ENCODE data around the gene DLL1.

DLL1 gene

GRCh38 chr6:170248111-170248805 lies 42.6 kb downstream of the DLL1 start:
- Histone ChIP-seq H3K4me3 (ENCODE audit: low read depth, low read length) (no peak overlapping the region), H3K79me1 (ENCODE audit: low read length) (no peaks in the 10 kb centered on the region), H3K14ac (ENCODE audit: low read length) (no peak overlapping the region), H4K8ac (ENCODE audit: low read depth, low read length) (no peak overlapping the region), H2BK5ac (ENCODE audit: low read depth, low read length, poor library complexity) (no peak overlapping the region), H4K91ac (ENCODE audit: low read depth, low read length) (no peak overlapping the region), H3K27me3 (ENCODE audit: insufficient read depth, low read length) (no peaks in the 10 kb centered on the region), H3K9ac (ENCODE audit: low read length) (no peak overlapping the region), H3K18ac (ENCODE audit: low read length) (no peak overlapping the region), H2BK12ac (ENCODE audit: low read length) (no peak overlapping the region), H3K23ac (ENCODE audit: low read length) (no peak overlapping the region), H2AFZ (ENCODE audit: insufficient read depth, low read length, poor library complexity) (no peak overlapping the region), H3K4ac (ENCODE audit: low read depth, low read length) (no peak overlapping the region), H2AK5ac (ENCODE audit: low read length) (no peak overlapping the region), H2BK120ac (ENCODE audit: insufficient read depth, low read length, poor library complexity) (no peak overlapping the region), H4K12ac (ENCODE audit: low read depth, low read length) (no peak overlapping the region), H3K4me1 (ENCODE audit: control insufficient read depth in 1 of 2, insufficient read depth in 2 of 2, low read length in 2 of 2) (peaks cover 0 to 2% of the 10 kb centered on the region in 2 experiments), H3K4me2 (ENCODE audit: low read length) (no peak overlapping the region), H3K79me2 (ENCODE audit: control insufficient read depth, insufficient read depth, low read length, poor library complexity) (no peaks in the 10 kb centered on the region), H3K36me3 (ENCODE audit: control insufficient read depth in 1 of 2, insufficient read depth in 2 of 2, low read length in 2 of 2) (no peaks in the 10 kb centered on the region), H3K9me3 (ENCODE audit: insufficient read depth, low read depth, low read length) (peaks cover 1% of the 10 kb centered on the region), H3K27ac (ENCODE audit: low read depth, low read length) (no peak overlapping the region)
- no peak for DNase-seq
- no CpG with 5 or more reads among the region's 34 CpGs for WGBS (ENCODE audit: extremely low coverage, insufficient coverage, insufficient read length)

GRCh38 chr6:170247178-170247701 lies 43.6 kb downstream of the DLL1 start:
- H3K4ac ChIP-seq (ENCODE audit: low read depth, low read length), result no peak overlapping the region
- no peak overlapping the region for H3K23ac ChIP-seq (ENCODE audit: low read length)
- H3K79me1 ChIP-seq (ENCODE audit: low read length), result no peaks in the 10 kb centered on the region
- H4K8ac ChIP-seq (ENCODE audit: low read depth, low read length), result no peak overlapping the region
- no peak overlapping the region for H3K18ac ChIP-seq (ENCODE audit: low read length)
- H3K14ac ChIP-seq (ENCODE audit: low read length), result peak overlapping the region; percentile 34
- no peak overlapping the region for H2AFZ ChIP-seq (ENCODE audit: insufficient read depth, low read length, poor library complexity)
- no peak overlapping the region for H3K4me2 ChIP-seq (ENCODE audit: low read length)
- H4K12ac ChIP-seq (ENCODE audit: low read depth, low read length), result no peak overlapping the region
- no peaks in the 10 kb centered on the region for H3K27me3 ChIP-seq (ENCODE audit: insufficient read depth, low read length)
- no peak for DNase-seq
- H3K9ac ChIP-seq (ENCODE audit: low read length), result no peak overlapping the region
- no peak overlapping the region for H2BK120ac ChIP-seq (ENCODE audit: insufficient read depth, low read length, poor library complexity)
- no peak overlapping the region for H2AK5ac ChIP-seq (ENCODE audit: low read length)
- no peaks in the 10 kb centered on the region for H3K36me3 ChIP-seq (ENCODE audit: control insufficient read depth in 1 of 2, insufficient read depth in 2 of 2, low read length in 2 of 2)
- no peak overlapping the region for H2BK12ac ChIP-seq (ENCODE audit: low read length)
- H3K9me3 ChIP-seq (ENCODE audit: insufficient read depth, low read depth, low read length), result peaks cover 1% of the 10 kb centered on the region
- H4K91ac ChIP-seq (ENCODE audit: low read depth, low read length), result no peak overlapping the region
- H2BK5ac ChIP-seq (ENCODE audit: low read depth, low read length, poor library complexity), result no peak overlapping the region
- H3K27ac ChIP-seq (ENCODE audit: low read depth, low read length), result no peak overlapping the region
- H3K4me1 ChIP-seq (ENCODE audit: control insufficient read depth in 1 of 2, insufficient read depth in 2 of 2, low read length in 2 of 2), result peaks cover 0 to 2% of the 10 kb centered on the region in 2 experiments
- no CpG with 5 or more reads among the region's 22 CpGs for WGBS (ENCODE audit: extremely low coverage, insufficient coverage, insufficient read length)
- no peak overlapping the region for H3K4me3 ChIP-seq (ENCODE audit: low read depth, low read length)
- no peaks in the 10 kb centered on the region for H3K79me2 ChIP-seq (ENCODE audit: control insufficient read depth, insufficient read depth, low read length, poor library complexity)

GRCh38 chr6:170245475-170245992 lies 45.3 kb downstream of the DLL1 start:
- no peak overlapping the region for H2BK5ac ChIP-seq (ENCODE audit: low read depth, low read length, poor library complexity)
- no CpG with 5 or more reads among the region's 23 CpGs for WGBS (ENCODE audit: extremely low coverage, insufficient coverage, insufficient read length)
- no peak overlapping the region for H2AFZ ChIP-seq (ENCODE audit: insufficient read depth, low read length, poor library complexity)
- H2BK120ac ChIP-seq (ENCODE audit: insufficient read depth, low read length, poor library complexity), result no peak overlapping the region
- no peak overlapping the region for H3K4me2 ChIP-seq (ENCODE audit: low read length)
- no peak for DNase-seq
- no peak overlapping the region for H3K23ac ChIP-seq (ENCODE audit: low read length)
- H3K14ac ChIP-seq (ENCODE audit: low read length), result no peak overlapping the region
- no peak overlapping the region for H4K8ac ChIP-seq (ENCODE audit: low read depth, low read length)
- H4K91ac ChIP-seq (ENCODE audit: low read depth, low read length), result no peak overlapping the region
- no peak overlapping the region for H3K27ac ChIP-seq (ENCODE audit: low read depth, low read length)
- no peak overlapping the region for H2BK12ac ChIP-seq (ENCODE audit: low read length)
- no peak overlapping the region for H2AK5ac ChIP-seq (ENCODE audit: low read length)
- no peaks in the 10 kb centered on the region for H3K27me3 ChIP-seq (ENCODE audit: insufficient read depth, low read length)
- no peaks in the 10 kb centered on the region for H3K79me2 ChIP-seq (ENCODE audit: control insufficient read depth, insufficient read depth, low read length, poor library complexity)
- H3K4me3 ChIP-seq (ENCODE audit: low read depth, low read length), result no peak overlapping the region
- H3K36me3 ChIP-seq (ENCODE audit: control insufficient read depth in 1 of 2, insufficient read depth in 2 of 2, low read length in 2 of 2), result no peaks in the 10 kb centered on the region
- H4K12ac ChIP-seq (ENCODE audit: low read depth, low read length), result no peak overlapping the region
- no peak overlapping the region for H3K9ac ChIP-seq (ENCODE audit: low read length)
- H3K79me1 ChIP-seq (ENCODE audit: low read length), result no peaks in the 10 kb centered on the region
- peaks cover 0 to 2% of the 10 kb centered on the region in 2 experiments for H3K4me1 ChIP-seq (ENCODE audit: control insufficient read depth in 1 of 2, insufficient read depth in 2 of 2, low read length in 2 of 2)
- peaks cover 1% of the 10 kb centered on the region for H3K9me3 ChIP-seq (ENCODE audit: insufficient read depth, low read depth, low read length)
- H3K4ac ChIP-seq (ENCODE audit: low read depth, low read length), result no peak overlapping the region
- H3K18ac ChIP-seq (ENCODE audit: low read length), result no peak overlapping the region

- no peaks in the 10 kb centered on the region for H3K27me3 ChIP-seq (ENCODE audit: insufficient read depth, low read length)
- no peak overlapping the region for H2AK5ac ChIP-seq (ENCODE audit: low read length)
- H3K4me2 ChIP-seq (ENCODE audit: low read length), result no peak overlapping the region
- peaks cover 1% of the 10 kb centered on the region for H3K9me3 ChIP-seq (ENCODE audit: insufficient read depth, low read depth, low read length)
- no peak overlapping the region for H2BK120ac ChIP-seq (ENCODE audit: insufficient read depth, low read length, poor library complexity)
- H4K12ac ChIP-seq (ENCODE audit: low read depth, low read length), result no peak overlapping the region
- H3K14ac ChIP-seq (ENCODE audit: low read length), result no peak overlapping the region
- no peak overlapping the region for H3K9ac ChIP-seq (ENCODE audit: low read length)
- H3K4ac ChIP-seq (ENCODE audit: low read depth, low read length), result no peak overlapping the region
- no peak overlapping the region for H3K27ac ChIP-seq (ENCODE audit: low read depth, low read length)
- H3K36me3 ChIP-seq (ENCODE audit: control insufficient read depth in 1 of 2, insufficient read depth in 2 of 2, low read length in 2 of 2), result no peaks in the 10 kb centered on the region
- H2AFZ ChIP-seq (ENCODE audit: insufficient read depth, low read length, poor library complexity), result no peak overlapping the region
- H3K79me1 ChIP-seq (ENCODE audit: low read length), result no peaks in the 10 kb centered on the region
- no peak overlapping the region for H3K23ac ChIP-seq (ENCODE audit: low read length)
- DNase-seq, result no peak
- no CpG with 5 or more reads among the region's 26 CpGs for WGBS (ENCODE audit: extremely low coverage, insufficient coverage, insufficient read length)
- H3K18ac ChIP-seq (ENCODE audit: low read length), result no peak overlapping the region
- no peak overlapping the region for H4K91ac ChIP-seq (ENCODE audit: low read depth, low read length)
- no peak overlapping the region for H2BK5ac ChIP-seq (ENCODE audit: low read depth, low read length, poor library complexity)
- no peaks in the 10 kb centered on the region for H3K79me2 ChIP-seq (ENCODE audit: control insufficient read depth, insufficient read depth, low read length, poor library complexity)
- no peak overlapping the region for H2BK12ac ChIP-seq (ENCODE audit: low read length)
- H4K8ac ChIP-seq (ENCODE audit: low read depth, low read length), result no peak overlapping the region
- H3K4me1 ChIP-seq (ENCODE audit: control insufficient read depth in 1 of 2, insufficient read depth in 2 of 2, low read length in 2 of 2), result peaks cover 0 to 2% of the 10 kb centered on the region in 2 experiments
- no peak overlapping the region for H3K4me3 ChIP-seq (ENCODE audit: low read depth, low read length)
These were observed 46.0 kb downstream of the DLL1 start for GRCh38 chr6:170244721-170245474.
